GM18861 (cell line): ENCODE data around the gene MAGOH.
A peak's percentile ranks its signal among the peaks of the same experiment; 100 is the strongest.
"Not testable (repeated sequence)": the region's sequence is repeated elsewhere in the genome, so short reads cannot be mapped to it uniquely, and the experiment has no call there.

Source experiments
- ATAC-seq: cut with Tn5 transposase; IDR thresholded peaks from one replicate; pipeline ENCODE4 v1.9.1; 2021; ENCODE audit not compliant: unreplicated experiment

MAGOH gene

GRCh38 chr1:53220962-53221286, 17.4 kb downstream of the MAGOH start:
- ATAC-seq: no peak

DNA sequence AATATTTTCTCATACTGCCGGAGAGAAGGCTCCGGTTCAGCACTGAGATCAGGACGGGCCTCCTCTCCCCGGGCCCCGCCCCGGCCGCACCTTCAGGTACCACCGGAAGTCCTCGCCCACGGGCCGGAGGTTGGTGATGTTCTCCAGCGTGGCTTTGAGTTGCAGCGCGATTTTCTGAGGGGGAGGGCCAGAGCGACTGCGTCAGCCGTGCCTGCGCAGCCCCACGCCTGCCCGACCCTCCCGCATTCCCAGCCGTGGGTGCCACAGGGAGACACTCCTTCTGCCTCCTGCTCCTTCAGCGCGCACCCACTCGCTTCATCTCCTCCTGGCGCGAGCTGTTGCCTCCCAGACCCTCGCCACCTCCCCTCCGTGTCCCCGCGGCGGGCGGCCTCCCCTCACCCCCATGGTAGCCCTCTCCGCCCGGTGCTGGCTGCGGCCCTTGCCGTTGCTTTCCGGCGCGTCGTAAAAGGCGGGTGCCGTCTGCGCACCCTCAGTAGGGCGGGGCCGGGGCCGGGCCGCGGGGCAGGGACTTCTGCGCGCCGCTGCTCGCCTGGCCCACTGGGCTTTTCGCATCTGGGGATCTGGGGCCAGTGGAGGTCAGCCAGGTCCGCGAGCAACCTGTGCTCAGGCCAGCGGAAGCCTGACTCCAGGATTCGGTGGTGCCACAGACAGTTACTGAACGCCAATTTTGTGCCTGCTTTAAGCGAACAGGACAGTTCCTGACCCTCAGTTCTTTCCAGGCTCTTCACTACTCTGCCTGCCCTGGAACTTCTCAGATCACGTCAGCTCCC, 18.0 kb downstream of the MAGOH start, which contains the start of gene CZIB:
TSS of gene CZIB (minus strand) at position 464 of the 791 bp plus-strand sequence. CDS start at position 405, 59 bp downstream.
- ATAC-seq: peak; percentile 81

DNA sequence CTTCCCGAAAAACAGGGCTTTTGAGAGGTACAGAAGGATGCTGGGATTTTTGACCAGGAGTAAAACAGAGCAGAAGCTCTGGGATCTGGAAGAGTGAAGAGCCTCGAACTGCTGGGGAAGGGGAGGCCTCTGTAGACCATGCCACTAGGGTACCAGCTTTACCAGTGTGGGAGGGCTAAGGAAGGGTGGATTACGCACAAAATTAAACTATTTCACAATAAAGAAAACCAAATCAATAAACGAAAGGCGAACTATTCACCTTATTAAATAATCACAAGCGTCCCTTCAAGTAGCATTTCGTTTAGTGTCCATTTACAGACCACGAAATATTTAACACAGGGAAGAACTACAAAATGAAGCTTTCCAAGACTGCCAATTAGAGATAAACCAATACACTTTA, 18.6 kb downstream of the MAGOH start:
- ATAC-seq: no peak

DNA sequence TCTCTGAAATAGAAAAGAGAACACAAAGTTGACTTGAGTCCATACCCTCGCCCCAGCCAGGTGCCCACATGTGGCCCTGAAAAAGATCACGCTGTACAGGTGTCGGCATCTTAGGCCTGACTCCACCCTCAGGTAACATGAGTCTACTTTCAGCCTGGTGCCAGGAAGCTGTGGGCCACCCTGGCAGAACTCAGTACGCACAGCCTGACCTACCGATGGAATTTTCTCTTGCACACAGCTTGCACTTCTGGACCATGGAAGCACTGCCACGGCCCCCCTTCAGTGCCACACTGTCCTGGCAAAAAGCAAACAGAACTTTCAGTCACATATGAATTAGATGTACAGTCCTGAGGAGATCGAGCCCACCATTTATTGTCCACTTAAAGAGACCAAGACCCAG, 20.1 kb downstream of the MAGOH start:
- no peak for ATAC-seq

DNA sequence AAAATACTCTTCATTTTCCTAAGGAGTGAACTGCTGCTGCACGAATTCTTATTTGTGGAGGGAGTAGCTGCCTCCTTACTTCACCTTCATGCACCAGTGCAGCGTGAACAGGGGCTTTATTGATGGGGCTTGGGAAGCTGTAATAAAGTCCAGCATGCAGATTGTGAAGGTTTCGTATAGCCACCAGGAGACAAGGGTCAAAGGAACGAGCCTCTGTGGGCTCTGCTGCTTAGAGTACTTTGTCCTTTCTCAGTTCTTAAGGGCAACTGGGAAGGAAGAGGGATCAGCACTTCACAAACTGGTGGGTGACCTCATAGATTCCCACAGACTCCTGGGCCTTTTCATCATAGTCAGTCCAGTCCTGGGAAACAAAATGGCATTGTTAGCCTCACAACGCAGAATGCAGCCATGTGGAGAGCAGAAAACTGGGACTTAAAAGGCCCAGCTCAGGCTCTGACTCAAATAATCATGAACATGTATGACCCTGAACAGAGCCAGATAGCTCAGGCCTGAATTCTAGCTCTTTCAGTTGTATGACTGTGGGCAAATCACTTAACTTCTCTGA, 23.9 kb downstream of the MAGOH start:
- ATAC-seq: no peak

- ATAC-seq: no peak
Measured at GRCh38 chr1:53210954-53211353, 27.4 kb downstream of the MAGOH start.

- no peak for ATAC-seq
Measured at GRCh38 chr1:53210352-53210751, 28.0 kb downstream of the MAGOH start.

DNA sequence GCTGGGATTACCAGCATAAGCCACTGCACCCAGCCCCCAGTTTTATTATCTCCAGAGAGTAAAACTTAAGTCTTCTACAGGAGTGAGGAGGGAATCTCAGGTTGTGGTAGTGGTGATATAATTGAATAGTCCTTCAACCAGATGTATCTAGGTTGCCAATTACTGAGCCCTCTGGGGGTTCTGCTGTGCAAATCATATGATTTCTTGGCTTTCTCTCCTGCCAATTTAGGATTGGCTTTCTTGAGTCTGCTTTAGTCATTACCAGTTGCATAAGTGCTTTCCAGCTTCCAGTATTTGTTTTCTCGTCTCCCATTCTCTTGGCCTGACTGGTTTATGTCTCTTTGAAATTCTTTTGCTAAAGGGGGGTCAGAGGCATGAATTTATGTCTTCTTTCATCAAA, 30.6 kb downstream of the MAGOH start:
- no peak for ATAC-seq

- no peak for ATAC-seq
Measured at GRCh38 chr1:53206735-53207379, 31.5 kb downstream of the MAGOH start.

DNA sequence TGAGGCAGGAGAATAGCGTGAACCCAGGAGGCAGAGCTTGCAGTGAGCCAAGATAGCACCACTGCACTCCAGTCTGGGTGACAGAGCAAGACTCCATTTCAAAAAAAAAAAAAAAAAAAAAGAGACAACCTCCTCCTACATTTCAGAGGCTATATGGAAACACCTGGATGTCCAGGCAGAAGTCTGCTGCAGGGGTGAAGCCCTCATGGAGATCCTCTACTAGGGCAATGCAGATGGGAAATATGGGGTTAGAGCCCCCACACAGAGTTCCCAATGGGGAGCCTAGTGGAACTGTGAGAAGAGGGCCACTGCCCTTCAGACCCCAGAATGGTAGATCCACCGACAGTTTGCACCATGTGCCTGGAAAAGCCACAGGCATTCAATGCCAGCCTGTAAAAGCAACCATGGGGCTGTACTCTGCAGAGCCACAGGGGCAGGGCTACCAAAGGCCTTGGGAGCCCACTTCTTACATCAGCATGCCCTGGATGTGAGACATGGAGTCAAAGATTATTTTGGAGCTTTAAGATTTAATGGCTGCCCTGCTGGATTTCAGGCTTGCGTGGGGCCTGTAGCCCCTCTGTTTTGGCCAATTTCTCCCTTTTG, 32.1 kb downstream of the MAGOH start:
- ATAC-seq: not testable (repeated sequence)

DNA sequence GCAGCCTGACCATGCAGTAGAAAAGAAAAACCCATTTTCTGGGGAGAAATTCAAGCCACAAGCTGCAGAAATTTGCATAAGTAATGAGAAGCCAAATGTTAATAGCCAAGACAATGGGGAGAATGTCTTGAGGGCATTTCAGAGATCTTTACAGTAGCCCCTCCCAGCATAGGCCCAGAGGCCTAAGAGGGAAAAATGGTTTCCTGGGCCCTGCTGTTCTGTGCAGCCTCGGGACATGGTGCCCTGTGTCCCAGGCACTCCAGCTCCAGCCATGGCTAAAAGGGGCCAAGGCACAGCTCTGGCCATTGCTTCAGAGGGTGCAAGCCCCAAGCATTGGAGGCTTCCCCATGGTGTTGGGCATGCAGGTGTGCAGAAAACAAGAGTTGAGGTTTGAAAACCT, 32.8 kb downstream of the MAGOH start:
- ATAC-seq: not testable (repeated sequence)

DNA sequence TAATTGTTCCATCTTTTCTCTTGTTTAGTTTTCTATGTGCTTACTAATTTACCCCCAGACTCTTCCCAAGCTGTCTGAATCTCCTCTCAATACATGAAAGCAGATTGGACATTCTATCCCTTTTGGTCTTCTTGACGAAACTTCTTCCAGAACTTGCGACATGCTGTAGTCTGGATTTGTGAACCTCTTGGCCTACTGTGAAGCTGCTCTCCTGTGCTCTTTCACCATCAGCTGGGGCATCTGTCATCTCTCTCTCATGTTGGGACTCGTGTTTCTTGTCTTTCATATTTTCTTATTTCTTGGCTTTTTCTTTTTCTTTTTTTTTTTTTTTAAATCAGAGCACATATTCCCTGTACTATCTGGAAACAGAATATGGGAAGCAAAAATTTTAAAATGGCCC, 34.9 kb downstream of the MAGOH start:
- ATAC-seq: no peak

DNA sequence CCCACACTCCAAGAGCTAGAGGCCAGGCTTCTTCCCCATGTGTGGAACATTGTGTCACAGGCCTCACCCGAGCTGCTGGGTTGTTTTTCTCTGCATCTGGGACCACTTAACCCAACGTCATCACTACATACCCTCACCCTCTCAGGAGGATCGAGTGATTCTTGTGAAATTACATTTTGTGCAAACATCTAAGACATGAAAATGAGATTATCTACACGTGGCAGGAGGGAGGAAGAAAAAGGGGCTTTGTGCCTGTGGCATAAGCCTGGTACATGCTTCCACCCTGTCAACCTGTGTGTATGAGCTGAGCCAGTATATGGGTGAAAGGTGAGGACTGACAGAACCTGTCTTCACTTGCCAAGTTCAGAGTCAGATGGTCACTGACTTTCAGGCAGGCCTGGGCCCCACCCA, 40.1 kb downstream of the MAGOH start:
- no peak for ATAC-seq

DNA sequence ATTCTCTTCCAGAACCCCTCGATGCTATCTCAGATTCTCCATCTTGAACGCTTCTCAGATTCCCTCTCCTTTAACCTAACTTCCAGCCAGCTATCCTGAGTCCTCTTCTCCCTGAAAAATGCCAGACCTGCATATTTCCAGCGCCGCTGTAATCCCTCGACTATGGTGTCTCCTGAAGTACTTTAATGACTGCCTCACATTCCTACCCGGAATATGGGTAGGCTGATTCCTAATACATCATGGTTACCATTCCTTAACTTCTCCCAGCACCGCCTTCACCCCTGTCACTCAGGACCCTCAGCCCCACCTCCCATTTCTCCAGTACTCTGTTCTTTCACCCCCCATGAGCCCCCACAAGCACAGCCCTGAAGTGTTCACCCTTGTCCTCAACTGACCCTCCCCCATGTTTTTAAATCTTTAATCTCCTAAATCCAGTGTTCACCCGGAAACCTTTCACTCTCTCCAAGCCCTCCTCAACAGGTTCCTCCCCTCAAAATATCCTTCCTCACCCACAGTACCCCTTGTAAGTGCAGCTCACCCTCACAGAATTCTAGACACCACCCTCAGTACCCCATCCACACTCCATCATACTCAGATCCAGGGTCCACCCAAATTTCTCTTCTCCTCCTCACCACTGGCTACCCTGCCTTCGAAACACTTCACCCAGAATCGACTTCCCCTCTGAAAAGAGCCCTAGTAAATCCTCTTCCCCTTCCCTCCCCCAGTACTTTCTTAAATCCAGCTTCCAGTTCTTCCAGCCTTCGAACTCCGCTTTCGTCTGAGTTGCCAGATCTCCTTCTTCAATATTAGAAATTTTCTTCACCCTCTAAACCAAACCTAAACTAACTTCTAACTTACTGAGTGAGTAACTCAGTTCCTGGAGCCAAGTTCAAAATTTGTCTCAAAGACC, 40.8 kb downstream of the MAGOH start:
- no peak for ATAC-seq

GRCh38 chr1:53196485-53197290, 41.6 kb downstream of the MAGOH start, which contains the start of gene CPT2:
TSS of gene CPT2 (plus strand) at chr1:53196824. CDS start at chr1:53196944, 120 bp downstream.
- peak; percentile 90 for ATAC-seq

GRCh38 chr1:53196017-53196484, 42.3 kb downstream of the MAGOH start:
- peak; percentile 16 for ATAC-seq

- ATAC-seq: no peak
Measured at GRCh38 chr1:53195246-53196016, 42.9 kb downstream of the MAGOH start.

GRCh38 chr1:53190210-53190611, 48.1 kb downstream of the MAGOH start:
- no peak for ATAC-seq

- no peak for ATAC-seq
Measured at GRCh38 chr1:53189061-53189460, 49.3 kb downstream of the MAGOH start.
